ENCODE results near the gene SREBF2. TPM values are rescaled to one million over a fixed set of nuclear protein-coding genes. Genes with fewer than 3 reads are reported as not detected.
A peak's percentile ranks its signal among the peaks of the same experiment; 100 is the strongest.

SREBF2 gene
- total and polyA plus RNA-seq, 2 experiments from 2014 or later = 238 to 273 TPM

DNA sequence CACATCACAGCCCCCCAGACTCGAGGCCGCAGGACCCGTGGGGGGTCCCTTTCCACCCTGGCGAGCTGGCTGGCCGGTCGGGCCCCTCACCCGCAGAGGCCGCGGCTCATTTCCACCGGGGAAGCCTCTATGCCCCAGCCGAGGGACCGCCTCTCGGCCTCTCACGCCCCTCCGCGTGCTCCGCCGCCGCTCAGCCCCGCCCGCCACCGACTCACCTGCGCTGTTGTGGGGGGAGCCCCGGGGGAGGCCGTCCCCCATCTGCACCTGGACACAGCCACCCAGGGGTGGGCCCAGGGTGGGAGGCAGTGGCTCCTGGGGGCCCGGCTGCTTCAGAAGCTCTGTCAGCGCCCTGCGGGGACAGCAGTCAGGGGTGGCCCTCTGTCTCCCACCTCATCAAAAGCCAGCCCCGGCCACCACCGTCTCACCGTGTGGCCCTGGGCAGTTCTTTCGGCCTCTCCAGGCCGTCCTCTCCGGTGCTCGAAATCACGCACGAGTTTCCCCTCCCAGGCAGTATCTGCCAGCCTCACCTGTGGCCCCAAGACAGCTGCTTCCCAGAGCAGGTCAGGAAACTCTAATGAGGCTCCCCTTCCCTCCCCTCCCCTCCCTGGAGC lies 78.2 kb downstream of the SREBF2 start:
- Histone ChIP-seq H3K4me3 (no peak overlapping the region), H3K27me3 (peaks cover 77% of the 10 kb centered on the region), H3K9me3 (ENCODE audit: low read depth) (no peaks in the 10 kb centered on the region), H3K4me1 (ENCODE audit: low read depth) (peaks cover 4% of the 10 kb centered on the region), H3K36me3 (peaks cover 6% of the 10 kb centered on the region), H3K27ac (no peak overlapping the region)
- DNase-seq (ENCODE audit: low read depth in 1 of 2, low spot score in 1 of 2) = no peak
- TF ChIP-seq, protein P1, sequence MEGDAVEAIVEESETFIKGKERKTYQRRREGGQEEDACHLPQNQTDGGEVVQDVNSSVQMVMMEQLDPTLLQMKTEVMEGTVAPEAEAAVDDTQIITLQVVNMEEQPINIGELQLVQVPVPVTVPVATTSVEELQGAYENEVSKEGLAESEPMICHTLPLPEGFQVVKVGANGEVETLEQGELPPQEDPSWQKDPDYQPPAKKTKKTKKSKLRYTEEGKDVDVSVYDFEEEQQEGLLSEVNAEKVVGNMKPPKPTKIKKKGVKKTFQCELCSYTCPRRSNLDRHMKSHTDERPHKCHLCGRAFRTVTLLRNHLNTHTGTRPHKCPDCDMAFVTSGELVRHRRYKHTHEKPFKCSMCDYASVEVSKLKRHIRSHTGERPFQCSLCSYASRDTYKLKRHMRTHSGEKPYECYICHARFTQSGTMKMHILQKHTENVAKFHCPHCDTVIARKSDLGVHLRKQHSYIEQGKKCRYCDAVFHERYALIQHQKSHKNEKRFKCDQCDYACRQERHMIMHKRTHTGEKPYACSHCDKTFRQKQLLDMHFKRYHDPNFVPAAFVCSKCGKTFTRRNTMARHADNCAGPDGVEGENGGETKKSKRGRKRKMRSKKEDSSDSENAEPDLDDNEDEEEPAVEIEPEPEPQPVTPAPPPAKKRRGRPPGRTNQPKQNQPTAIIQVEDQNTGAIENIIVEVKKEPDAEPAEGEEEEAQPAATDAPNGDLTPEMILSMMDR (IDR thresholded peaks at IDR 0.05; ENCODE audit: low read depth, low read length) = no peak

- Histone ChIP-seq H3K4me3 (no peak overlapping the region), H3K36me3 (no peaks in the 10 kb centered on the region), H3K9me3 (ENCODE audit: low read depth) (no peaks in the 10 kb centered on the region), H3K27me3 (peaks cover 91% of the 10 kb centered on the region), H3K27ac (no peak overlapping the region), H3K4me1 (ENCODE audit: low read depth) (peaks cover 4% of the 10 kb centered on the region)
- TF ChIP-seq, protein P1 (IDR thresholded peaks at IDR 0.05; ENCODE audit: low read depth, low read length) = no peak
- no peak for DNase-seq (ENCODE audit: low read depth in 1 of 2, low spot score in 1 of 2)
Measured at GRCh38 chr22:41912338-41913039, 79.6 kb downstream of the SREBF2 start.

- H3K4me1 ChIP-seq (ENCODE audit: low read depth) = peaks cover 4% of the 10 kb centered on the region
- peaks cover 98% of the 10 kb centered on the region for H3K27me3 ChIP-seq
- no peak overlapping the region for H3K27ac ChIP-seq
- TF ChIP-seq, protein P1 (IDR thresholded peaks at IDR 0.05; ENCODE audit: low read depth, low read length) = no peak
- DNase-seq (ENCODE audit: low read depth in 1 of 2, low spot score in 1 of 2) = no peak
- no peaks in the 10 kb centered on the region for H3K36me3 ChIP-seq
- no peaks in the 10 kb centered on the region for H3K9me3 ChIP-seq (ENCODE audit: low read depth)
- no peak overlapping the region for H3K4me3 ChIP-seq
Measured at GRCh38 chr22:41913040-41913719, 80.3 kb downstream of the SREBF2 start.

GRCh38 chr22:41913842-41914534 lies 81.1 kb downstream of the SREBF2 start:
- Histone ChIP-seq H3K27ac (no peak overlapping the region), H3K9me3 (ENCODE audit: low read depth) (no peaks in the 10 kb centered on the region), H3K27me3 (peaks cover 100% of the 10 kb centered on the region), H3K36me3 (no peaks in the 10 kb centered on the region), H3K4me1 (ENCODE audit: low read depth) (peaks cover 4% of the 10 kb centered on the region), H3K4me3 (no peak overlapping the region)
- TF ChIP-seq, protein P1 (IDR thresholded peaks at IDR 0.05; ENCODE audit: low read depth, low read length) = no peak
- DNase-seq (ENCODE audit: low read depth in 1 of 2, low spot score in 1 of 2) = peak in 1 of 2 donors; percentile 48

- Histone ChIP-seq H3K9me3 (ENCODE audit: low read depth) (no peaks in the 10 kb centered on the region), H3K36me3 (no peaks in the 10 kb centered on the region), H3K4me3 (peak overlapping the region; percentile 30), H3K27ac (no peak overlapping the region), H3K4me1 (ENCODE audit: low read depth) (peaks cover 9% of the 10 kb centered on the region), H3K27me3 (peaks cover 100% of the 10 kb centered on the region)
- no peak for DNase-seq (ENCODE audit: low read depth in 1 of 2, low spot score in 1 of 2)
- TF ChIP-seq, protein P1 (IDR thresholded peaks at IDR 0.05; ENCODE audit: low read depth, low read length) = no peak
Measured at GRCh38 chr22:41914611-41915034, 81.7 kb downstream of the SREBF2 start.

Data from cardiac muscle cell (in vitro differentiated cells and primary cell).